Measurements from ENCODE around the gene EPHA7.
A peak's percentile ranks its signal among the peaks of the same experiment; 100 is the strongest.

EPHA7 gene

GRCh38 chr6:93419304-93420162 is at the start of gene EPHA7:
Gene EPHA7, minus strand, starts transcription at chr6:93419559. Its CDS starts 218 bp downstream, at chr6:93419341.
- peak in 1 of 4 experiments; percentile 18 for DNase-seq (ENCODE audit: low read depth in 4 of 4, low spot score in 1 of 4)

DNA sequence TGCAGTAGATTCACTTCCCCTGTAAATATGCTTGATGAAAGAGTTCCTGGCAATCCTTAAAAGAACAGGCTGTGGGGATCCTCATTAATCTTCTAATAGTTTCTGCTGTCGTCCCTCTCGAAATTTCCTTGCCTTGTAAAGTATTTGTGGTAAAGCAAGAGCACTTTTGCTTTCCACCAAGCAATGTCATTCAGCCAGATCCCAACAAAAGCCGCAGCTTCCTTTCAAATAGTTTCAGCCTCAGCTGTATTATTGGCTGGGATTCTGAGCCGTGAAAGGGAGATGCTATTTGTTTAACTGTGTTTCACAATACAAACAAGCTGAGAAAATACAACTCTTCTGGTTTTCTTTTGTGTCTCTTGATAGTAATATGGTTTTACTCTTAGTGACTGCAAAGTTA is 48.9 kb upstream of the EPHA7 start:
- DNase-seq (ENCODE audit: low read depth in 4 of 4, low spot score in 1 of 4): no peak

- DNase-seq (ENCODE audit: low read depth in 4 of 4, low spot score in 1 of 4): no peak
Observed at GRCh38 chr6:93454533-93454932, 35.2 kb upstream of the EPHA7 start.

GRCh38 chr6:93453956-93454355 is 34.6 kb upstream of the EPHA7 start:
- DNase-seq (ENCODE audit: low read depth in 4 of 4, low spot score in 1 of 4): no peak

GRCh38 chr6:93447874-93448273 is 28.5 kb upstream of the EPHA7 start:
- DNase-seq (ENCODE audit: low read depth in 4 of 4, low spot score in 1 of 4): no peak

DNA sequence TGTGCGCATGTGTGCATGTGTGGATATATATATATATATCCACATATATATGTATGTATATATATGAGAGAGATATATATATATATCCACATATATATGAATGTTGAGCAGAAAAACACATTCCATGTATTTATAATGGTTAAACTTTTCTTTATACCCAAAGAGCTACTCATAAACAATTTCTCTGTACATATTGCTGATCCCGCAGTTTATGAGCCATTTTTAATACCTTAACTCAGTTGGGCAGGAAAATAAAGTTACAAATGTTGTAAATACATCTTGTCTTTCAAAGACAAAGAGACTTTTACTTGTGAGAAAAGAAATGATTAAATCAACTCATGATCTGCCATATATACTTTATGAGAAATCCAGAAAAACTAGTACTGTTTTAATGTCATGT is 18.1 kb upstream of the EPHA7 start:
- DNase-seq (ENCODE audit: low read depth in 4 of 4, low spot score in 1 of 4): no peak

GRCh38 chr6:93433592-93433991 is 14.2 kb upstream of the EPHA7 start:
- DNase-seq (ENCODE audit: low read depth in 4 of 4, low spot score in 1 of 4): no peak

DNA sequence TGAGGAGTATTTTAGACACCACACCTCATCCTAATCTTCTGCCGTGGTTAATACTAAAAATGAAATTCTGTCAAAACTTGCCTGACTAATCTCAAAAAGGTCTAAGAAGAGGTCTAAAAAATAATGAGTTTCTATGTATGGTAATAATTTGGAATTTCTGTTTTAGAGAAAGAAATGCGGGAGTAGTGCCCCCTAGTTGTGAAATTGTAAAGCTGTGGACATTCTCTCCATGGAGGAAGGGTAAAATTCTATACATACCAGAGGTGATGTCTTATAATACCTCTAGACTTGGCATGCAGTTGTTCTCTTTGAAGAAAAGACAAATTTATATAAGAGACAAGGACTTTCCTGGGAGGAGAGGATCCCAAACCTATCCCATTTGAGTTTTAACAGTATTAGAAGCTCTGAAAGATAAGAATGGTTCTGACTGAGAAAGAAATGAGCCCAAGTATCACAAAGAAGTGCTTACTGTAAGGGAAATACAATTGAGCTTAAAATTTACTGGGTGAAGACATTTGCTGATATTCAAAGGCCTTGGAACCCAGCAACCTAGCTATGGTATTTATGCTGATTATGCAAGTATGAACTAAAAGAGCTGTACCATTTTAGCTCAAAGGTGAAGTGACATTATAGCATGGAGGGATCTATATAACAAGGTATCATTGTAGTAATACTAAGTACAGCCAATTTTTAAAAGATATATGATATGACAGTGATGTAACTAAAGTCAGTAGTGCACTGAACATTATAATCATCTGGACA is 5.1 kb upstream of the EPHA7 start:
- no peak for DNase-seq (ENCODE audit: low read depth in 4 of 4, low spot score in 1 of 4)

GRCh38 chr6:93423542-93423941 is 4.2 kb upstream of the EPHA7 start:
- DNase-seq (ENCODE audit: low read depth in 4 of 4, low spot score in 1 of 4): no peak

GRCh38 chr6:93420163-93420795 is 920 bp upstream of the EPHA7 start:
- DNase-seq (ENCODE audit: low read depth in 4 of 4, low spot score in 1 of 4): no peak

DNA sequence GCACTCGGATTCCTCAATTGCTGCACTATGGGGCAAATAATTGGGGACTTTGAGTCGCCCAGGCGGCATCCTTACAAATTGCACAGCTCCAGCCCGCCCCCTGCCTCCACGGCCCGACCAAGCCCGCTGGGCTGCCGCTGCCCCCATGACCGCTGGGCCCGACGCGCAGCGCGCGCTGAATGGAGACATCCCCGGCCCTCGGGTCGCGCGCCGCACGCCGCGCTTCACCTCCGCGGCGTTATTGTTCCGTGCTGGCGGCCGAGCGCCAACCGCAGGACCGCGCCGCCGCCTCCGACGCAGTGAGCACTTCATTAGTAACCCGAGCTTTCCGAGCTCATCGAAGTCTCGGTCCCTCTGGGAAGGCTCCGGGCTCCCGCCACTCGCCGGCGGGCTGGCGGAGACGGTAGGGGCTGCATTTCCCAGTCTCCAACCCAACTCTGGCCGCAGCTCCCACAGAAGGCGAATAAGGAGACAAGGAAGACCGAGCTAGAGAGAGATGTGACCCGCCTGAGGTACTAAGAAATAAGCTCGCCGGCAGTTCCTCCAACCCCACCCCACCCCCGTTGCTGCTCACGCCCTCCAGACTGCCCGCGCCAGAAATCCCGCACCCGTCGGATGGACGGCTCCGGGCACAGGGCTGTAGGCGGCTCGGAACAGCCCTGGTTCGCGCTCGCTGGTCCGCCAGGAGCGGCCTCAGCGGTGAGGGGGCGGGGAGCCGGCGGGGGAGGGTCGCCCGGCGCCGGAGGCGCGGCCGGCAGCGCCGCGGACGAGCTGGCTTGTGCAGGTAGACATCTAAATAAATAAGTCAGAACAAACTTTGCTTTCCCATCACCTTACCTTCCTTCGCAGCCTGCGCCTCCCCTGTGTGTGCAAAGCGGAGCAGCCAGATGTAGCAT is 703 bp downstream of the EPHA7 start:
- no peak for DNase-seq (ENCODE audit: low read depth in 4 of 4, low spot score in 1 of 4)

GRCh38 chr6:93418033-93418407 is 1.3 kb downstream of the EPHA7 start:
- no peak for DNase-seq (ENCODE audit: low read depth in 4 of 4, low spot score in 1 of 4)

DNA sequence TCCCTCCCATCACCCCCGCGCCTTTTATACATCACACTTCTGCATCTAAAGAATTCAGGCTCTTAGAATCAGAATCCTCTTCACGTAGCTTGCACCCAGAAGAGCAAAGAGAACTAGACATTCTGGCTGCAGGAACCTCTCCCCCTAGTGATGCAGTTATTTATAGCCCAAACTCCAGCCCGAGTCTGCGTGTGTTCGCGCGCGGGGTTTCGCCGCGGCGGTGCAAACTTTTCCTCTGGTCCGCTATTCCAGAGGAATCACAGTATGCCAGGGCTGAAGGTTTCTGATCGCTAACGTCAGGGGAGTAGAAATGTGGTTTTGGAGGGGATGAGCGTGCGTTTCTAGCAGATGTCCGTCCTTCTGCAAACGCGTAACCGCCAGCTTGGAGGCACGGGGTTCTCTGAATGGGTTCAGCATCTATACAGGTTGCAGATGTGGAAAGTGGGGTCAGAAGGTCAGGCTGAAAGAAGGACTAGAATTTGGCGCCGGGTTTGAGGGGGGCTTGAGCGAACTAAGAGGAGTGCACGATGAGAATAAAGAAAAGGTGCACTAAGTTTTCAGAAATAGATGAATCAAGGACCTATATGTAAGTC is 1.8 kb downstream of the EPHA7 start:
- no peak for DNase-seq (ENCODE audit: low read depth in 4 of 4, low spot score in 1 of 4)

GRCh38 chr6:93416571-93417420 is 2.6 kb downstream of the EPHA7 start:
- DNase-seq (ENCODE audit: low read depth in 4 of 4, low spot score in 1 of 4): no peak

DNA sequence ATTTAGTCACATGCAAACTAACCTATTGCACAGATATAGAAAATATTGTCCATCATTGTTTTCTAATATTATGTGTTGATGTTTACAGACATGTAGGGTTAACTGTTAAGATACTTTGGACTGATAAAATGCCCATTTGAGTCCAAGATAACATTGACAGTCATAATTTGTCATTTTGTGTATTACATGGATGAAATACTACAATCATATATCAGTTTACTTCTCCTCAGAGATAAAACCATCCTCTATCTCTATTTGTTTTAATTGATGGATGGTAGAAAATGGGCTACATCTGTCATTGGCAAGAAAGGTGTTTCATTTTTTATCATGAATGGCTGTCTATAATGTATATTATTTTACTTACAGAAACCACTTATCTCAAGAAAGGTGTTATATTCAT is 6.2 kb downstream of the EPHA7 start:
- DNase-seq (ENCODE audit: low read depth in 4 of 4, low spot score in 1 of 4): no peak

DNA sequence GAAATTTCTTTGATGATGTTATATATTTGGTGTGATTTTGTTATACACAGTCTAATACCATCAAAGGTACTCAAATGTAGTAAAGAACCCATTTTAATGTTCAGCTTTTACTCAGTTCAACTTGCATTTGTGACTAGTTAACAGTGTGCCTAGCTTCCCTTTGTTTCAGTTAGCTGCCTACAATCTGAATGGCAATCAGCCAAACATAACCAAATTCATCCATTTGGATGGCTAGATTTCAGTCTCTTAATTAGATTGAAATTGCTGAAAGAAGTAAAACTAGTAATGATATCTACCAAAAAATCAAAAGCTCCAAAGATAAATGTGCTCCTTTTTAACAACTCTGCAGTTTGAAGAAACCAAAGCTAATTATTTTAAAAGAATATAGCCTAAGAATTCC is 6.9 kb downstream of the EPHA7 start:
- no peak for DNase-seq (ENCODE audit: low read depth in 4 of 4, low spot score in 1 of 4)

DNA sequence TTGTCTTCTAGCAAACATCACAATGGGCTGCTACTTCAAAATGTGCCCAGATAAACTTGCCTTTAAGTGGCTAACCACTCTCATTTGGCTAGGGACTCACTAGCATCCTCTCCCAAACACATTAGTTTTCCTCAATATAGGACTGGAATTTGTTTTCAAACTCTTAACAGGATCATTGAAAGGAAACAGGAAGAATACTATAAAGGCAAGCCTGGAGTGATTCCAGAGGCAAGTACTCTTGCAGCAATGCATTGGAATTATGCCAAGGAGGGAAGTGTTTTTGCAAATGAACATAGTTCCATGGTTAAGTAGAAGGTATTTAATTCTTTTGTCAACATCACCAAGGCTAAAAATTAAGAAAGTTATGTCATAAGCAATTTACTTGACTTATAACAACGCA is 12.2 kb downstream of the EPHA7 start:
- no peak for DNase-seq (ENCODE audit: low read depth in 4 of 4, low spot score in 1 of 4)

DNA sequence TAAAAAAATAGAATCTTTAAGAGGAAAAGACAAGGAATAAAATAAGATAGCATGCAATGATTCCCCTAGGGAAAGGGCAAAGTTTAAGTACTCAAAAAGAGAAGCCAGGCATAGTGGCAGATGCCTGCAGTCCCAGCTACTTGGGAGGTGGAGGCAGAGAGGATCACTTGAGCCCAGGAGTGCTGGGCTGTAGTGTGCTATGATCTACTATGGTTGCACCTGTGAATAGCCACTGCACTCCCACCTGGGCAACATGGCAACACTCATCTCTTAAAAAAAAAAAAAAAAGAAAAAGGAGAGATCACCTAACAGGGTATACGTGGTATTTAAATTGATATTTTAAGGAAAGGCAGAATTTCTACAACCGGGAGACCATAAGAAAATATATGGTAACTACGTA is 16.0 kb downstream of the EPHA7 start:
- no peak for DNase-seq (ENCODE audit: low read depth in 4 of 4, low spot score in 1 of 4)

DNA sequence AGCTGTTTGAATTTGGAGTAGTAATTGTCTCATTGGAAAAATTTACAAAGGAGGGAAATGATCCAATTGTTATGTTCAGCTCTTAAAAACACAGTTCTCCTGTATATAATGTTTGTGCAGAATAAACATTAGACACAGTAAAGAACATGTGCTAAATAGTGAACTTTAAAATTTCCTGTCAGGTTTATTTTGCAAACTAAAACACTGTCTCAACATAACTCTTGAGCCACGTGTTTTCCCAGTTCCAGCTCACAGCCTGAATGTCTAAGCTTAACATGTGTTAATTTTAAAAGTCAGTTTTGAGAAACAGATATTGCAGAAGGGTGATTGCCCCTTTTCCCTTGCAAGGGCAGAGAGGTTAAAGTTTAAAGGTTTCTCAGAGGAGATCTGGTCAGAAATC is 20.6 kb downstream of the EPHA7 start:
- DNase-seq (ENCODE audit: low read depth in 4 of 4, low spot score in 1 of 4): no peak

DNA sequence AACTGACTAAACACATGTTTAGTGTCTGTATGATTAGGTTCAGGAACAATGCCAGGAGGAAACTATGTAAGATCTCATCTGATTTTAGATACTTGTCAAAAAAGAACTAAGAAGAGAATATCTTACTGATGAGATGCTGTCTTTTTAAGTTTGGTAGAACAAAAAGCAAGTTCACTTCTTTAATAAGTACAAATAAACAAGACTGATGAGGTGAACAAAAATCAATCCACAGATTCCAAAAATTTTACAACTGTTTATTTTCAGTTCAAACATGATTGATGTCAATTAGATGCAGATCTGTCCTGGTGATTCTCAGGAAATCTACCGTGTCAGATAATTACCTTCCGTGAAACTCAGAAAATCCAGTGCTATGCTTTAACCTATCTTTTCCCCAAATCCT is 24.9 kb downstream of the EPHA7 start:
- no peak for DNase-seq (ENCODE audit: low read depth in 4 of 4, low spot score in 1 of 4)
